HL-60/S4 (cell line): ENCODE measurements around the gene CEP104.

Experiments used
- in situ Hi-C: fragments of 300-500 bp; cut with MboI; formaldehyde crosslinking; loops from 2 replicates; pipeline ENCODE4 v1.14.3; 2022; ENCODE audit warnings: low sequenced_read_pairs

Gene CEP104

GRCh38 chr1:3779912-3780416 is 77.0 kb downstream of the CEP104 start:
- in situ Hi-C loops, result no loop called here

DNA sequence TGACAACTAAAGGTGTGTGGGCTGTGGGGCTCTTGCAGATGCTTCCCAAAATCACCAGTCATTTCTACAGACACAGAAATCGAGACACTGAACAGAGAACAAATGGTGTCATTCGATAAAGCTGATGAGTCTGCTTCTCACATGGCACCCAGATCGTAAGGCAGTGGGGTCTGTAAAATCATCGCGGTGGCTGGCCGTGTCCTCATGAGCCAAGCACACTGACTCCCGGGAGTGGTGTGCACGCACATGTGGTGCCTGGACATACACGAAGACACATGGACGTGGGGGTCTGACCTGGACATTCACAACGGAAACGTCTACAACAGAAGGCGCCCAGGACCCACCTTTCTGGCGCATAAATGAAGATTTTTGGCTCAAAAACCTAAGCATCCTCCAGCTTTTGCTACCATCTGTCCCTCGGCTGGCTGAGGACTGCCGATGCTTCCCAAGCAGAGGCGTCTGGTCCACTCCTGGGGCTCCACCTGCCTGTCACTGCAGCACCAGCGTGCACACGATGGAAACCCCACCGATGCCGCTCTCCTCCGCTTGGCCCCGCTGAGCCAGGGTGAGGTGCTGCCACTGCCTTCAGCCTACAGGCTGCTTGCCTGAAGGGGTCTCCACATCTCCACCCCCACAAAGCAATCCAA is 77.6 kb downstream of the CEP104 start:
- in situ Hi-C loops, result no loop called here

DNA sequence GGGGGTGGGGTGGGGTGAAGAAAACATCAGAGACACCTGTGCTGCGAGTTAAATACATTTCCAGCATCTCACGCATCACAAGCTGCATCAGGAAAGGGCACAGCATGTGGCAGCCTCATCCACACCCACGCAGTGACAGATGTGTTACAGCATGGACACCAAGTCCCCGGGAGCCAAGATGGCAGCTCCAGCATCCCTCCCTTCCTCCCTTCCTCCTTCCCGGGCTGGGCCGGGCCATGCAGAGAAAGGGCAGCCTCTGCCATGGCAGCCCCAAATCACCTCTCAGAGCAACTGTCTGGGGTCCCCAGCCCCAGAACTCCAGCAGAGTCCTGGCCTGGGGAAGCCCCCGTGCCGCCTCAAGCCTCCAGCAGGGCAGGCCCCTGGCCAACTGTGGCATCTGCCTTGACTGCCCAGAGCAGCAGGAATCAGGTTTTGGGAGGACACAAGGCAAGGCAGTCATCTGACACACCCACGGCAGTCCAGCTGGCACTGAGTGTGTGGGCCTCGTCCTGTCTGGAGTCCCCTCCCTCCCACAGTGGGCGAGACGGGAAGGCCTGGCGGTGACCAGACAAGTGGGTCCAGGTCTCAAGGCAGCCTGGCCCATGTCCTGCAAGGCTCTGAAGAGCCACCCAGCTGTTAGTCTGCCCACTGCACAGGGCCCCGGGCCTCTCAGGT is 78.3 kb downstream of the CEP104 start:
- in situ Hi-C loops, result no loop called here

DNA sequence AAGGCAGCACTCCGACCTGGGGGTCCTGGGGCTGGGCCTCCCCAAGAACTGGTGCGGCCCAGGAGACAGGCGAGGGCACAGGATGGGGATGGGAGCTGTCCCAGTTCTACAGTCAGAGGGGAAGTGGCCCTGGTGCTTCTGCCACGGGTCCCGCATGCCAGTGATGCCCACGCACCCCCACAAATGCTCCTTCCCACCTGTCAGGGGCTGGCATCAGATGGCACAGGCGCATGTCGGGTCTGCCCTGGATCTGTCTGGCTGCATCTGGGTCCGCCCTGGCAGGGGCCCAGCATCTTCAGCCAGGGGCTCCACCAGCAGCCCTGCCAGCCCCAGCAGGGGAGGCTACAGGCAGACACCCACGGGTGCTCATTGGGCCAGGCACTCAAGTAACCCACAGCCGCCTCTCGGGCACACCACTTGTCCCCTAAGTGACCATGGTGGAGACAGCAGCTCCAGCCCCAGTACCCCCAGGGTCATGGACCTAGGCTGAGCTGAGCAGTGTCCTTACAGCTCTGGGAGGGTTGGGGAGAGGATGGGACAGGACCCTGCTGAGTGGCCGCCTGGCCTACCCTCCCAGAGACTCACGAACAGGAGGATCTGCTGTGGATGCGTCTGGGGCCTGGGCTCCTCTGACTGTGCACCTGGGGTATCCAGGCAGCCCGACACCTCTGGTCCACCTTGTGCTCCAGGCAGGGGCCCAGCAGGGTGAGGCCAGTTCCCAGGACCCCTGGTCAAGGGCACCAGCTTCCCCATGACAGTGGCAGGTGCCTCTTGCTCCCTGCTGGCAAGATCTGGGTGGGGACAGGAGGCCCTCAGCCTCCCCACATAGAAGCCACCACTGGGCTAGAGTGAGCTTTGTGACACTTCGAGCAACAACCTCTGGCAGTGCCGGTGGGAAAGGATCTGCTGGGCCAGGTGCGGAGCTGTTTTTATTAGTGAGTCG is 79.1 kb downstream of the CEP104 start:
- in situ Hi-C loops, result no loop called here

GRCh38 chr1:3777078-3777547 is 79.9 kb downstream of the CEP104 start:
- in situ Hi-C loops, result no loop called here

DNA sequence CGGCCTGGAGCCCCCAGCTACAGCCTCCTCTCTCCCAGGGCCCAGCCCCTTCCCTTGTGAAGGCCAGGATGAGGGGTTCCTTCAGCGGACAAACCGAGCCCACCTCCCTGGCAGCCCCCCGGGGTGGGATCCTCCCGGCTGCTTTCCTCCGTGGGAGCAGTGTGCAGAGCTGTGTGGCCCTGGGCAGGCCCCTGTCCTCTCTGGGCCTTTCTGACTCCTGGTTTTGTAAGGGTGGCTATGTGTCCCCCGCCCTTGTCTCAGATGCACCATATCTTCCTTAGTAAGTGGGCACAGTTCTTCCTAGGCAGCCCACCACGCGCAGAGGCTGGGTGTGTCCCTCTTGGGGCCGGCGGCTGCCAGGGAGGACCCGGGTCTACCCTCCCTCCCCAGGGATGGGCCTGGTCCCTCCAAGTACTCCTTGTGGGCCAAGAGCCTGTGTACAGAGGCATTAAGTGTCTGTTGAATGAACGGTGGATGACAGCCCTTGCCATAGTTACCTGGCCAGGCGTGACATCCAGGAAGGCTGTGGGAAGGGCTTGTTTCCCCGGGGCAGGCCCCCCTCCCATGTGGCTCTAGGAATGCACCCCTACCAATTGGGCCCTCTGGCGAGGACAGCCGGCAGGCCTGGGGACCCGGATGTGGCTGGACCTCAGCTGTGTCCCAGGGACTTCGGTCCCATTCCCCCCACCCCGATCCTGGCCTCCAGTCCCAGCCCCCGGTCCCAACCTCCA is 80.6 kb downstream of the CEP104 start:
- in situ Hi-C loops, result no loop called here

DNA sequence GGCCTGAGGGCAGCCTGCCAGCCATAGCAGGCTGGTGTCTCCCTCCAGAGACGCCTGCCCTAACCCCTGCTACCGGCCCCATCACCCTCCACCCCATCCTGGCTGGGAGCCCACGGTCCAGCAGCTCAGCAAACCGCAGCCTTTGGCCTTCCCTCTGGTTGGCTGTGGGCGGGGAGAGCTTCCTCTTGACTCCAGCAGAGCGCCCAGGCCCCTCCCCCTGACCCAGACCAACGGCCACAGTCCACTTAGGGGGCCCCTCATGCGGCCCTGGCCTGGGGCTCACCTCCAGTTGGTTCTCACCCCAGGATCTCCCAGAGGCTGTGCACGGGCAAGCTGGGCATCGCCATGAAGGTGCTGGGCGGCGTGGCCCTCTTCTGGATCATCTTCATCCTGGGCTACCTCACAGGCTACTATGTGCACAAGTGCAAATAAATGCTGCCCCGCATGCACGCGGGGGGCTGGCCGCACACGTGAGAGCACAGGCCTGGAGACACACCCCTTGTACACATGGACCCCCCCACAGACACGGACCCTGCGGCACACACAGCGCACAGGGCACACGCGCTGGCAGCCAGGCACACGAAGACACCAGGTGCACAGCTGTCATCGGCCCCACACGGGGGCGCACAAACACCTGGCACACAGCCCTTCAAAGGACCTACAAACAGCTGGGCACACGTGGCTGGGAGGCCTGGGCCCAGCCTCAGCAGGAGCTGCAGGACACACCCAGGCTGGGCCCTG is 81.4 kb downstream of the CEP104 start:
- in situ Hi-C loops, result no loop called here

GRCh38 chr1:3774946-3775489 is 82.0 kb downstream of the CEP104 start:
- in situ Hi-C loops, result no loop called here

DNA sequence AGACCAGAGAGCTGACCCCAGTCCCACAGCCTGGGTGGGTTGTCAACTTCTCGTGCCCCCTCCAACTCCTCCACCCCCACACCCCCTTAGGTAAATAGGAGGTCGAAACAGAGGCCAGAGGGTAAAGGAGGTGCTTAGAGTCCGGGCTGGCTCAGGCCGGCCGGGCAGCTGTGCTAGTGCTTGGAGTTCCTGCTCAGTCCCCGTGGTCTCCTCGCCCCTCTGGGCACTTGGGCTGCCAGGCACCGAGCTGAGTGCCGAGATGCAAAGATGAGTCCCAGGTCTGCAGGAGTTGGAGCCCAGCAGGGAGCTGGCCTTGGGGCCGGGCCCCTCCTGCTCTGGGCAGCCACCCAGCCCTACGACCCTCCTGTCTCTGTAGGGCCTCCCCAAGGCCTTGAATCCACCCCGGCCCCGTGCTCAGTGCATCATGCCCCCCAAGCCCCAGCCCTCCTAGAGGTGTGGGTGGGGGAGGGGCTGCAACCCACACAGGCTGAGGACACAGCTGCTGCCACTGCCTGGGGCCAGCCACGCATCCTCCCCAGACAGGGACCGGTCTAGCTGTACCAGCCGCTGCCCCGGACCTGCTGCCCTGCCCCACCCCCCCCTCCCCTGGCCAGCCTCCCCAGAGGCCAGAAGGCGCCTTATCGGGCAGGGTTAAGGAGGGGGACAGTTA is 82.6 kb downstream of the CEP104 start:
- in situ Hi-C loops, result no loop called here

GRCh38 chr1:3773572-3774275 is 83.3 kb downstream of the CEP104 start:
- in situ Hi-C loops, result no loop called here

- in situ Hi-C loops, result no loop called here
These were observed 84.1 kb downstream of the CEP104 start, which contains the start of gene SMIM1 for GRCh38 chr1:3772715-3773571. SMIM1 (plus strand) TSS chr1:3772749; CDS start chr1:3775374, 2,625 bp downstream.

DNA sequence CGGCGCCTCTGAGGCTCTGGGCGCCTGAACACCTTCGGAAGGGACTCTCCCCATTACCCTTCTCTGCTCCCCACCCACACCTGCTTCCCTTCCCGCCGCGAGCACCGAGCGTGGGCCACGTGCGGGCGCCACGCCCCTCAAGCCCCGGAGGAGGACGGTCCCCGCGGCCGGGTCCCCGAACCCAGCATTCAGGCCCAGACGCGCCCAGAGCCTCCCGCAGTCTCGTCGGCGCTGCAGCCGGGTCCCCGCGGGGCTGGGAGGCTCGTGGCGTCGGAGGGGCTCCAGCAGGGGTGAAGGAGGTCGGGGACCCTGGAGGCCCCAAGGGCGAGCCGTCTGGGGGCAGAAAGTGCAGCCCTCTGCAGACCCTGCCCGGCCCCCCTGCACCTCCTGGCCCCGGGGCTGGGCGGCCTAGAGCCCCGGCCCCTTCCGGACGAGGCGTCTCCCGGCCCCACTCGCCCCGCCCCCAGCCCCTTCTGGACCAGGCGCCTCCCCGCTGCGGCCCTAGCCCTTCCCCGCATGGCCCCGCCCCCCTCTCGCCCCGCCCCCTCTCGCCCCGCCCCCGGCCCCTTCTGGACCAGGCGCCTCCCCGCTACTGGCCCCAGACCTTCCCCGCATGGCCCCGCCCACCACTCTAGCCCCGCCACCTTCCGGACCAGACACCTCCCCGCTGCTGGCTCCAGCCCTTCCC is 84.8 kb downstream of the CEP104 start:
- in situ Hi-C loops, result no loop called here

- in situ Hi-C loops, result no loop called here
These were observed 85.6 kb downstream of the CEP104 start for GRCh38 chr1:3771108-3772026.

DNA sequence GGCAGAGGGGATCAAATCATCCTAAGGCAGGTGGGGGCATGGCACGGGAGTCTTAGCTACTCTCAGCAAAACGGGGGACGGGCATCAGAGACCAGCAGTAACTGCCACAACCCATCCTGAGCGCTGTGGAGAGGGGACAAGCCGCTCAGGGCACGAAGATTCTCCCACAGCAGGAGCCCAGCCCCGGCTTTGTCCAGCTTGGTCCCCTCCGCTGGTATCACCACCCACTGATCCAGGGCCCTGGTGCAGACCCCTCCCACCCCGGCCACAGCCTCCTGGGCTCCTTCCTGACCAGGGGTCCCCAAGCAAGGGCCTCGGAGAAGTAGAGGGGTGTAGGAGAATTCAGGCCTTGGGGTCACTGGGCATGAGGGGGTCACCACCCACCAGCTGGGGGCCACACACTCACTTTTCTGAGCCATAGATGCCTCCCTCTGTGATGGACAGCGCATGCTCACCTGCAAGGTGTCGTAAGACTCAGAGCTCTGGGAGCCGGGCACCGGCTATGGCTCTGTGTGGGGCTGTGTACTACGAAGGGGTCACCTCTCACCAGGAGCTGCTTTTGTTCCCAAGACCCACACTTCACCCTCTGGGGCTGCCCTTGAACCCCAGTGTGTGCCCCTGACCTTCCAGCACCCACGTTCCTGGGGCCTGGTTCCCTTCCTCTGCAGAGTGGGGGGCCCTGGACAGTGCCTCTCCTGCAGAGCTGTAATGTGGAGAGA is 86.8 kb downstream of the CEP104 start:
- in situ Hi-C loops, result no loop called here

- in situ Hi-C loops, result no loop called here
These were observed 88.1 kb downstream of the CEP104 start for GRCh38 chr1:3768811-3769390.
